Subcutaneous abdominal adipose tissue (tissue), 5 donors: Measurements from ENCODE around the gene APPBP2.
"Not testable (repeated sequence)": the region's sequence is repeated elsewhere in the genome, so short reads cannot be mapped to it uniquely, and the experiment has no call there.

Experiments
- H3K27ac ChIP-seq: one replicate; pipeline ENCODE4 v1.7.0; 2013; ENCODE audit warnings: low read depth, mild to moderate bottlenecking, inconsistent platforms, low read length, moderate library complexity
- H3K27me3 ChIP-seq, 5 donors: one replicate each; pipeline ENCODE4 v1.7.0; 2013; ENCODE audit warnings: low read length in 5 of 5, inconsistent platforms in 1 of 5; ENCODE audit not compliant: control insufficient read depth in 5 of 5, insufficient read depth in 4 of 5
- H3K36me3 ChIP-seq, 5 donors: one replicate each; pipeline ENCODE4 v1.7.0; 2013; ENCODE audit warnings: low read length in 5 of 5; ENCODE audit not compliant: control insufficient read depth in 5 of 5, insufficient read depth in 5 of 5
- H3K4me1 ChIP-seq, 5 donors: one replicate each; pipeline ENCODE4 v1.7.0; 2013; ENCODE audit warnings: low read length in 5 of 5, mild to moderate bottlenecking in 3 of 5, moderate library complexity in 1 of 5; ENCODE audit not compliant: control insufficient read depth in 5 of 5, insufficient read depth in 5 of 5
- H3K4me3 ChIP-seq, 5 donors: one replicate each; pipeline ENCODE4 v1.7.0; 2013; ENCODE audit warnings: low read length in 5 of 5, low read depth in 1 of 5
- H3K9ac ChIP-seq, 5 donors: one replicate each; pipeline ENCODE4 v1.7.0; 2013; ENCODE audit warnings: low read length in 5 of 5, mild to moderate bottlenecking in 4 of 5, moderate library complexity in 3 of 5
- H3K9me3 ChIP-seq, 5 donors: one replicate each; pipeline ENCODE4 v1.7.0; 2013; ENCODE audit warnings: low read length in 5 of 5; ENCODE audit not compliant: control insufficient read depth in 5 of 5
- donor health status: healthy.
- donor health status: healthy.
- donor health status: healthy.
- donor health status: healthy.
- donor health status: healthy.

APPBP2 gene

DNA sequence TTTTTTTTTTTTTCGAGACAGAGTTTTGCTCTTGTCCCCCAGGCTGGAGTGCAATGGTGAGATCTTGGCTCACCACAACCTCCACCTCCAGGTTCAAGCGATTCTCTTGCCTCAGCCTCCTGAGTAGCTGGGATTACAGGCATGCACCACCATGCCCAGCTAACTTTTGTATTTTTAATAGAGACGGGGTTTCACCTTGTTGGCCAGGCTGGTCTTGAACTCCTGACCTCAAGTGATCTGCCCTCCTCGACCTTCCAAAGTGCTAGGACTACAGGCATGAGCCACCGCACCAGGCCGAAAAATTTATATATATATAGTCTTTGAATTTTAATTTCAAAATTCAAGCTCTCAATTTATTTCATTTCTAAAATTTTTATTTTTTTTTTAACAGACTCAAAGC lies 97.6 kb downstream of the APPBP2 start:
- H3K4me1 ChIP-seq, H3K27me3 ChIP-seq, H3K9ac ChIP-seq, H3K27ac ChIP-seq, H3K4me3 ChIP-seq, H3K9me3 ChIP-seq, H3K36me3 ChIP-seq: not testable (repeated sequence)

DNA sequence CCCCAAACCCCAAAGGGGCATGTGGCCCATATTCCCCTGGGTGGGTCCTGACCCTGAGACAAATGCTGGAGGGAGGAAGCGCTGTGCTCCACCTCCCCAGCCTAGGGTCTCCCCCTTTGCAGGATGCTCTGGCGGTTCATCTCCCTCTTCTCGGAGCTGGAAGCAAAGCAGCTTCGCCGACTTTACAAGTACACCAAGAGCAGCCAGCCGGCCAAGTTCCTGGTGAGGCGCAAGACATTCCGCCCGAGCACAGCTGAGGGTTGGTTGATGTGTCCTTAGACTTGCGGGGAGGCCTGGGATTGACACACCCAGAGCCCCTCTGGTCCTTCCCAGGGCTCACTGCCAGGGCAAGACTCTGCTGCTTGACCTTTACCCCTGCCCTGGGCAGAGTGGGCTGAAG lies 99.4 kb downstream of the APPBP2 start:
- Histone ChIP-seq H3K4me3 (no peak overlapping the region), H3K9me3 (no peaks in the 10 kb centered on the region), H3K4me1 (peaks cover 0 to 18% (median 11%) of the 10 kb centered on the region in 5 donors), H3K9ac (no peak overlapping the region), H3K27me3 (no peaks in the 10 kb centered on the region), H3K36me3 (no peaks in the 10 kb centered on the region), H3K27ac (no peak overlapping the region)

DNA sequence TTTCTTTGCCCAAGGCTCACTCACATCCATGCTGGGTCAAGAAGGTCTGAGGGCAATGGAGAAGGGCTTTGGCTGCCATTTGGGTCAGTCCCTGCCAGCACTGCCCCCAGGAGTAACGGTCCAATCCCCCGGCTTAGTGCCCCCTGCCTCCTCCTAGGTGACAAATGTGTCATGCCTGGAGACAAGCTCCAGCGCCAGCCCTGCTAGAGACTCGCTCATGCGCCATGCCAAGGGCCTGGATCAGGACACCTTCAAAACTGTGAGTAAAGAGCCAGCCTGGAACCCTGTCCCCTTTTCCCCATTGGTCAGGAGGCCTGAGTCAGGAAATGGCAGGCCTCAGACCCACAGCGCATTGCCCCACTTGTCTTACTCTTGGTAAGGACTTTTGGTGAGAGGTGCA lies 100.4 kb downstream of the APPBP2 start:
- Histone ChIP-seq H3K4me1 (peaks cover 2 to 19% (median 17%) of the 10 kb centered on the region in 5 donors), H3K9ac (no peak overlapping the region), H3K27ac (no peak overlapping the region), H3K4me3 (no peak overlapping the region), H3K9me3 (no peaks in the 10 kb centered on the region), H3K27me3 (no peaks in the 10 kb centered on the region), H3K36me3 (no peaks in the 10 kb centered on the region)

DNA sequence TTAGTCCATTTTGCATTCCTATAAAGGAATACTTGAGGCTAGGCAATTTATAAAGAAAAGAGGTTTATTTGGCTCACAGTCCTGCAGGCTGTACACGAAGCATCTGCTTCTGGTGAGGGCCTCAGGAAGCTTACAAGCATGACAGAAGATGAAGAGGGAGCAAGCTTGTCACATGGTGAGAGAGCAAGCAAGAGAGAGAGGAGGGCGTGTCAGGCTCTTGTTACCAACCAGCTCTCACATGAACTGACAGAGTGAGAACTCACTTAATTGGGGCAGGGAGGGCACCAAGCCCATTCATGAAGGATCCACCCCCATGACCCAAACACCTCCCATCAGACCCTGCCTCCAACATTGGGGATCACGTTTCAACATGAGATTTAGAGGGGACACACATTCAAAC lies 102.2 kb downstream of the APPBP2 start:
- Histone ChIP-seq H3K27me3 (no peaks in the 10 kb centered on the region), H3K4me3 (no peak overlapping the region), H3K9me3 (no peaks in the 10 kb centered on the region), H3K4me1 (peaks cover 2 to 19% (median 17%) of the 10 kb centered on the region in 5 donors), H3K9ac (no peak overlapping the region), H3K27ac (no peak overlapping the region), H3K36me3 (no peaks in the 10 kb centered on the region)

DNA sequence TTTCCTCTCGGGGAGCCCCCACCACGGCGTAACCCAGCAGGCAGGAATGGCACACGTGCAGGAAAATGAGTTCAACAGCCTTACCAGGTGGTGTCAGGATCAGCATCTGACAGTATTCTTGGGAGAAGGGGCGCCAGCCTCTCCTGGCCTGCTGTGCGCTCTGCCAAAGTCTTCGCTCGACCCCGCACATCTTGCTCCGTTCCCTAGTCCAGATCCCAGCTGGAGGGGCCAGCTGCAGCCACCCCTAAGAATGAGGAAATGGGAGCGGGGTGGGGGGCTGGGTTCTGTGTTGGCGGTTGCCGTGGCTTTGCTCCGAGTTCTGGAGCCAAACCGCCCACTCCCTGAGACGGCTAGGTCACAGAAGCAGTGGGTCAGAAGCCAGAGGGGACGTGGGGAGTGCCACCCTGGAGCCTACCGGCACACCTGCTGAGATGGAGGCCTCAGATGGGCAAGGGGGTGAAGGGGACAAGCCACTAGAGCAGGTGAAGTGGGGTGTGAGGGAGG lies 103.8 kb downstream of the APPBP2 start, which contains the start of gene CHCT1:
Gene CHCT1, plus strand, starts transcription at position 328 of the 504 bp plus-strand sequence. Its CDS starts 104 bp downstream, at position 432.
- peak within 1 kb of the TSS; percentile 57 to 78 (median 70) for H3K4me3 ChIP-seq
- peaks cover 2 to 19% (median 17%) of the 10 kb centered on the region in 5 donors for H3K4me1 ChIP-seq
- H3K9ac ChIP-seq = peak within 1 kb of the TSS; percentile 48 to 92 (median 86)
- H3K27me3 ChIP-seq = no peaks in the 10 kb centered on the region
- H3K9me3 ChIP-seq = no peaks in the 10 kb centered on the region
- H3K36me3 ChIP-seq = no peaks in the 10 kb centered on the region
- peak within 1 kb of the TSS; percentile 54 for H3K27ac ChIP-seq

DNA sequence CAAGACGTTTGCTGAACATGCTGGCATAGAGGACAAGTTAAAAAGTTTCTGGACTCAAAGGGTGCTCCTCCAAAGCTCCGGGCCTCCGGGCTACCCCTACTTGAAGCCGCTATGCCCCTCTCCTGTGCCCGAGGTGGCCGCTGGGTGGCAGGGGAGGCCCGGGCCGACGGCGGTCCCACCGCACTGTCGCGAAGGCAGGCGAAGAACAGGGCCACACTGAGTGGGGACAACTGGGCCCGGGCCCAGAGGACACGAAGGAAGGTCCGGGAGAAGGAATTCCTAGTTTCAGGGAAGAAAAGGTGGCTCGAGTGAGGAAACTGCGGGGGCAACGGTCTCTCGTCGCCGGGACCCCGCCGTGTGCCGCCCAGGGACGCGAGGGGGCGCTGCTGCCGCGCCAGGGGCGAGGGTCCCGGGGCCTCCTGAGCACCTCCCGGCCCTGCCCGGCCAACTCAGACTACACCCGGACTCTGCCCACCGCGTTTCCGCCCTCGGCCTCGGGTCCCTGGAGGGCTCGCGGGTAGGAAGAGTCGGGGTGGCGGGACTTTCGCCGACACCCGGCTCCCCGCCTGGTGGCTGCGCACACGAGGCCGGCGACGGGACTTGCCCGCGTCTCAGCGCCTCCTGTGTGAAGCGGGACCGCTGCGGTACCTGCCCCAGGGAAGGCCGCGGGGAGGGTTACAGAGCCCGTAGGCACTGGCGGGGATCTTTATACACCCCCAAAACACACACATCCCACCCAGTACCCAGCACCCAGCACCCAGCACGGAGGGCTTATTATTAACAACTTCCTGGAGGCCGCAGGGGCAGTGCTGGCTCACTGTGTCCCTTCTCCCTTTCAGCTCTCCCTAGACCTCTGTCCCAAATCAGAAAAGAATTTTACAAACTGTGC lies 104.5 kb downstream of the APPBP2 start:
- H3K27ac ChIP-seq = peak overlapping the region; percentile 54
- H3K4me1 ChIP-seq = peaks cover 2 to 19% (median 17%) of the 10 kb centered on the region in 5 donors
- peak overlapping the region; percentile 57 to 78 (median 70) for H3K4me3 ChIP-seq
- H3K27me3 ChIP-seq = no peaks in the 10 kb centered on the region
- peak overlapping the region; percentile 48 to 92 (median 86) for H3K9ac ChIP-seq
- no peaks in the 10 kb centered on the region for H3K9me3 ChIP-seq
- H3K36me3 ChIP-seq = no peaks in the 10 kb centered on the region

DNA sequence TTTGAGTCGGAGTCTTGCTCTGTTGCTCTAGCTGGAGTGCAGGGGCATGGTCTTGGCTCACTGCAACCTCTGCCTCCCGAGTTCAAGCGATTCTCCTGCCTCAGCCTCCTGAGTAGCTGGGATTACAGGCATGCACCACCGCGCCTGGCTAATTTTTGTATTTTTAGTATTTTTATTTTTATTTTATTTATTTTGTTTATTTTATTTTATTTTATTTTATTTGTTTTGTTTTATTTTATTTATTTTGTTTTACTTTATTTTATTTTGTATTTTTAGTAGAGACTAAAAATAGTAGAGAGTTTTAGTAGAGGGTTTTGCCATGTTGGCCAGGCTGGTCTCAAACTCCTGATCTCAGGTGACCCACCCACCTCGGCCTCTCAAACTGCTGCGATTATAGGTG lies 106.2 kb downstream of the APPBP2 start:
- H3K9me3 ChIP-seq = not testable (repeated sequence)

DNA sequence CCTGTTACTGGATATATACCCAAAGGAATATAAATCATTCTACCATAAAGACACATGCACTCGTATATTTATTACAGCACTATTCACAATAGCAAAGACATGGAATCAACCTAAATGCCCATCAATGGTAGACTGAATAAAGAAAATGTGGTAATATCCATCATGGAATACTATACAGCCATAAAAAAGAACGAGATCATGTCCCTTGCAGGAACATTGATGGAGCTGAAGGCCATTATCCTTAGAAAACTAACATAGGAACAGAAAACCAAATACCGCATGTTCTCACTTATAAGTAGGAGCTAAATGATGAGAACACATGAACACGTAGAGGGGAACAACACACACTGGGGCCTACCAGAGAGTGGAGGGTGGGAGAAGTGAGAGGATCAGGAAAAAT lies 107.0 kb downstream of the APPBP2 start:
- not testable (repeated sequence) for H3K9ac ChIP-seq, H3K4me3 ChIP-seq, H3K36me3 ChIP-seq, H3K27me3 ChIP-seq, H3K27ac ChIP-seq, H3K9me3 ChIP-seq
- peaks cover 2 to 19% (median 14%) of the 10 kb centered on the region in 5 donors for H3K4me1 ChIP-seq

More for the DNA sequence above, 106.2 kb downstream of the APPBP2 start:
- H3K27ac ChIP-seq, H3K4me3 ChIP-seq, H3K27me3 ChIP-seq, H3K9ac ChIP-seq, H3K36me3 ChIP-seq: not testable (repeated sequence)
- H3K4me1 ChIP-seq = peaks cover 2 to 19% (median 17%) of the 10 kb centered on the region in 5 donors

DNA sequence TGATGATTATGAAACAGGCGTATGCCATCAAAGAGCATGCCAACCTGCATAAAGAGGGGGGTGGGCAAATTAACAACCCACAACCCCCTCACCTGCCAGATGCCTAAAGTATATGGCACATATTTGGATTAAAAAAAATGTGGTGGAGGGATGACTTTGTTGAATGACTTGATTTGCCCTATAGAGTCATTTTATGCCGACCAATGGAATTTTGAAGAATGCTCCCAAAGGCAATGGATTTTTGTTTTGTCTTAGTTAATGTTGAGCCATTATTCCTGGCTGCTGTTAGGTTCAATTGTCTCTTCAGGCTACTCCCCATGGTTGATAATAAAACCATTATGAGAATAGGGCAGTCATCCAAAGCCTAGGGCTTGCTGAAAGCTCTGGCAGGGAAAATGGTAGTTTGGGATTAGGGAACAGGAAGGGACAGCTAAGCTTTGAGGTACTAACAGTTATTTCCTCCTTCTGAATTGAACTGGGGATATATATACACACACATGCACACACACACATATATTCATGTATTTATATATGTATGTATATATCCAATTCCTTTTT lies 109.6 kb downstream of the APPBP2 start:
- Histone ChIP-seq H3K4me1 (peaks cover 2 to 6% (median 5%) of the 10 kb centered on the region in 5 donors), H3K36me3 (no peaks in the 10 kb centered on the region), H3K4me3 (no peak overlapping the region), H3K9me3 (no peaks in the 10 kb centered on the region), H3K27ac (no peak overlapping the region), H3K9ac (no peak overlapping the region), H3K27me3 (no peaks in the 10 kb centered on the region)

DNA sequence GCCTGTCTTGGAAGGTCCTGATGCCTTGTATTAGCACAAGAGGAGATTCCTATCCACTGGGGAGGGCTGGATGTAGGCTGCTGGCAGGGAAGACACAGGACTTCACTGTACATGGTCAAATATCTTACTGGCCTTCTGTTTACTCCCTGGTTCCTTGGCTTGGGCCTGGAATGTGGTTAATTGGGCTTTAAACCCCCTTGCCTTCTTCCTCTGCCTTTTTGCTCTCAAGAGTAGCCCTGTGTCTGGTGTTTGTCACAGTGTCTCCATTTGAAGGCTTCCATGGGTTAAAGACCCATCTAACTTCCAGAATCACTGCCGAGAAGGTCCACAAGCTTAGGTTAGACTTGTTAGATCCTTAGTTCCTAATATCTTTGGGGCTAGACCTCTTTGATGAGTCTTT lies 110.9 kb downstream of the APPBP2 start:
- no peak overlapping the region for H3K27ac ChIP-seq

More for the DNA sequence above, 110.9 kb downstream of the APPBP2 start:
- H3K9ac ChIP-seq = no peak overlapping the region
- H3K4me3 ChIP-seq = no peak overlapping the region
- no peaks in the 10 kb centered on the region for H3K27me3 ChIP-seq
- no peaks in the 10 kb centered on the region for H3K36me3 ChIP-seq
- H3K4me1 ChIP-seq = no peaks in the 10 kb centered on the region
- no peaks in the 10 kb centered on the region for H3K9me3 ChIP-seq
